ENCODE data around the gene CIART. TPM values are rescaled to one million over a fixed set of nuclear protein-coding genes. Genes with fewer than 3 reads are reported as not detected.

Gene CIART
- total RNA-seq, 6 donors from 2014 or later, result 2.7 to 14.7 (median 7.5) TPM

DNA sequence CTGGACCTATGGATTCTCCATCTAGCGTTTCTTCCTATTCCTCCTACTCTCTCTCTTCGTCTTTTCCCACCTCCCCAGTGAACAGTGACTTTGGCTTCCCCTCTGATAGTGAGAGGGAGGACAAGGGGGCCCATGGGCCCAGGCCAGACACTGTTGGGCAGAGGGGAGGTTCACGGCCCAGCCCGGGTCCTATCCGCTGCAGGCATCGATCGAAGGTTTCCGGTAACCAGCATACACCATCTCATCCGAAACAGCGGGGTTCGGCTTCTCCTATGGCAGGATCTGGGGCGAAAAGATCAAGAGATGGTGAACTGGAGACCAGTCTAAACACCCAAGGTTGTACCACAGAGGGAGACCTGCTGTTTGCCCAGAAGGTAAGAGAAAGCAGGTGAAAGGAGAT lies 906 bp downstream of the CIART start:
- no peak for TF ChIP-seq POLR2AphosphoS5 (IDR thresholded peaks at IDR 0.05)
- no peak for TF ChIP-seq POLR2A (IDR thresholded peaks at IDR 0.05)
- TF ChIP-seq, protein P1, sequence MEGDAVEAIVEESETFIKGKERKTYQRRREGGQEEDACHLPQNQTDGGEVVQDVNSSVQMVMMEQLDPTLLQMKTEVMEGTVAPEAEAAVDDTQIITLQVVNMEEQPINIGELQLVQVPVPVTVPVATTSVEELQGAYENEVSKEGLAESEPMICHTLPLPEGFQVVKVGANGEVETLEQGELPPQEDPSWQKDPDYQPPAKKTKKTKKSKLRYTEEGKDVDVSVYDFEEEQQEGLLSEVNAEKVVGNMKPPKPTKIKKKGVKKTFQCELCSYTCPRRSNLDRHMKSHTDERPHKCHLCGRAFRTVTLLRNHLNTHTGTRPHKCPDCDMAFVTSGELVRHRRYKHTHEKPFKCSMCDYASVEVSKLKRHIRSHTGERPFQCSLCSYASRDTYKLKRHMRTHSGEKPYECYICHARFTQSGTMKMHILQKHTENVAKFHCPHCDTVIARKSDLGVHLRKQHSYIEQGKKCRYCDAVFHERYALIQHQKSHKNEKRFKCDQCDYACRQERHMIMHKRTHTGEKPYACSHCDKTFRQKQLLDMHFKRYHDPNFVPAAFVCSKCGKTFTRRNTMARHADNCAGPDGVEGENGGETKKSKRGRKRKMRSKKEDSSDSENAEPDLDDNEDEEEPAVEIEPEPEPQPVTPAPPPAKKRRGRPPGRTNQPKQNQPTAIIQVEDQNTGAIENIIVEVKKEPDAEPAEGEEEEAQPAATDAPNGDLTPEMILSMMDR (IDR thresholded peaks at IDR 0.05), result no peak
- TF ChIP-seq EP300 (IDR thresholded peaks at IDR 0.05), result no peak
- DNase-seq (no peak), ATAC-seq (ENCODE audit: low FRiP score in 2 of 2) (no peak)
- no peaks in the 10 kb centered on the region for H3K9me3 ChIP-seq
- H3K4me1 ChIP-seq, result peaks cover 9 to 32% (median 27%) of the 10 kb centered on the region in 4 donors
- H3K27ac ChIP-seq, result peak overlapping the region in 1 of 4 donors; percentile 86
- H3K27me3 ChIP-seq, result no peaks in the 10 kb centered on the region
- peaks cover 0 to 14% (median 2%) of the 10 kb centered on the region in 4 donors for H3K36me3 ChIP-seq
- H3K4me3 ChIP-seq, result peak overlapping the region in 2 of 4 donors; percentile 39 to 54
- 89 to 93% methylated on average over 12 of the region's 12 CpGs for WGBS, 2 donors

DNA sequence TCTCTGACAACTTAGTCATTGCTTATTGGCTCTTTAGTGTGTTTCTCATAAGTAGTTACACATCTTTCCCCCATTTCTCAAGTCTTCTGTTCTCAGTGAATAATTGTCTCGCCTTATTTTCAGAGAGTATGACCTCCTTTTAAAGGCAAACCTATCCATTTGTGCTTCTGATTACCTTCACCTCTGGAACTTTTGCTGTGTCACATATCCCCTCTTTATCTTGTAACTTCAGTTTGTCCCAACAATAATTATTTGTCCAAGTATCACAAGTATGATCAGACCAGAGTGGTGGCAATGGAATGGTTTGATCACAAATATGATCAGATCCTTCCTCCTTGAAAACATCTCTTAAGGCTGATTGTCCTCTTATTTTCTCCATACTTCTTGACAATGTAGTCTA lies 6.0 kb downstream of the CIART start:
- TF ChIP-seq EP300 (IDR thresholded peaks at IDR 0.05), result no peak
- TF ChIP-seq POLR2AphosphoS5 (IDR thresholded peaks at IDR 0.05), result no peak
- TF ChIP-seq, protein P1 (IDR thresholded peaks at IDR 0.05), result no peak
- no peak for TF ChIP-seq POLR2A (IDR thresholded peaks at IDR 0.05)
- ATAC-seq (ENCODE audit: low FRiP score in 2 of 2) (no peak), DNase-seq (no peak)
- H3K27ac ChIP-seq, result no peak overlapping the region
- H3K9me3 ChIP-seq, result no peaks in the 10 kb centered on the region
- H3K27me3 ChIP-seq, result no peaks in the 10 kb centered on the region
- 95 to 100% methylated on average over 1 of the region's 1 CpG for WGBS, 2 donors
- no peak overlapping the region for H3K4me3 ChIP-seq
- H3K36me3 ChIP-seq, result peaks cover 0 to 14% (median 2%) of the 10 kb centered on the region in 4 donors
- H3K4me1 ChIP-seq, result peaks cover 0 to 7% (median 3%) of the 10 kb centered on the region in 4 donors

DNA sequence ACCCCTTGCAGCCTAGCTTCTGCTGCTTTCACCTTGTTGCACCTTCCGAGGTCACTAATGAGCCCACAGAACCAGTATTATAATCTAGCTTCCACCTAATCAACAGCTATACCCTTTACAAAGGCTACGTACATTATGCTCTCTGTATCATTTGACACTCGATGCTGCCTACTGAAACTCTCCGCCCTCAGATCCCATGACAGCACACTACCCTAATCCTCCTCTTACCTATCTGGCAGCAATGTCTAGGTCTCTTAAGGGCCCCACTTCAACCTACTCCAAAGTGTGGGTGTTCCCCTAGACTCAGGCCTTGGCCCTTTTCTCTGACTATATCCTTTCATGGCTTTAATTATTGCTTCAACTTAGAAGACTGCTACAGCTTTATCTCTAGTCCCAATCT lies 6.5 kb downstream of the CIART start:
- peaks cover 0 to 7% (median 3%) of the 10 kb centered on the region in 4 donors for H3K4me1 ChIP-seq
- H3K9me3 ChIP-seq, result no peaks in the 10 kb centered on the region
- WGBS, 2 donors, result 83 to 88% methylated on average over 4 of the region's 4 CpGs
- H3K4me3 ChIP-seq, result no peak overlapping the region
- no peak for TF ChIP-seq POLR2A (IDR thresholded peaks at IDR 0.05)
- no peak for TF ChIP-seq EP300 (IDR thresholded peaks at IDR 0.05)
- TF ChIP-seq POLR2AphosphoS5 (IDR thresholded peaks at IDR 0.05), result no peak
- TF ChIP-seq, protein P1 (IDR thresholded peaks at IDR 0.05), result no peak
- H3K27ac ChIP-seq, result no peak overlapping the region
- no peaks in the 10 kb centered on the region for H3K27me3 ChIP-seq
- no peak for DNase-seq
- peaks cover 0 to 14% (median 2%) of the 10 kb centered on the region in 4 donors for H3K36me3 ChIP-seq
- no peak for ATAC-seq (ENCODE audit: low FRiP score in 2 of 2)

DNA sequence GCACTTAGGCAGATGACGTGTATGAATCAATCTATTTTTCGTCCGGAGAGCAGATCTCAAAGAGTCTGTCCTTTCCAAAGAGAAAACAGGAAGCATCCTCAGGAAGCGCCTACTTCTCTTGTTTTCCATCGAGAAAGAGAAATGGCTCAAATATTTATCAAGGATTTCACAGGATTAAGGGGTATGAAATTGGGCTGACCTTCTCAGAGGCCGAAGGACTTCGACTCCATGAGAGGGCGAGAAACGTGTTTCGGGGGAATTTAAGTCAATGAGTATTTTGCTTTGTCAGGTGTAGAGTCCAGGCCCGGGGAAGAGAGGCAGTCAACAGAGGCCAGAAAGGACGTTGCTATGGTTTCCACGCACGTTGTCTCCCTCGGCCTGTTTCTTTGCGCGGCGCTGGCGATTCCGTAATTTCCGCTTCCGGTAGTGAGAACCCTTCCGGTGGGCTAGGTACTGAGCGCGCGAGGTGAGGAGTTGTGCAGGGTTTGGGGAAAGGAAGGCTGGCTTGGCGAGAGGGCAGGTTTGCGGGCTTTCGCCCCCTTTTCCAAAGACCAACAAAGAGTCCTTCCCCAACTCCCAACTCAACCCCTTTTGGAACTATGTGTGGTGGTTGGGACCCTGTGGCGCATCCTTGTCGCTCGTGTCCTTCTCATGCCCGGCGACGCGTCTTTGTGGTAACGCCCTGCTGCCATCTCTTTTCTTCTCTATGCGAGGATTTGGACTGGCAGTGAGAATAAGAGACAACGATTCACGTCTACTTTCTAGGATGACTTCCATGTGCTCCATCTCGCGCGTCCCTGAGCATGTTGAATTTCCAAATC lies 11.3 kb downstream of the CIART start, which contains the start of gene MRPS21:
MRPS21 (plus strand) TSS at position 429 of the 821 bp plus-strand sequence. CDS start 506 bp downstream, outside the sequence.
- no peaks in the 10 kb centered on the region for H3K9me3 ChIP-seq
- no peaks in the 10 kb centered on the region for H3K27me3 ChIP-seq
- ATAC-seq (ENCODE audit: low FRiP score in 2 of 2) (peak; percentile 97 to 99), DNase-seq (peak; percentile 44 to 89)
- H3K36me3 ChIP-seq, result peaks cover 0 to 24% (median 10%) of the 10 kb centered on the region in 4 donors
- H3K4me3 ChIP-seq, result peak within 1 kb of the TSS; percentile 46 to 86 (median 70)
- peak within 1 kb of the TSS; percentile 73 to 86 (median 82) for H3K27ac ChIP-seq
- 6 to 7% methylated on average over 39 to 43 of the region's 43 CpGs for WGBS, 2 donors
- peak; percentile 87 to 92 for TF ChIP-seq POLR2AphosphoS5 (IDR thresholded peaks at IDR 0.05)
- TF ChIP-seq POLR2A (IDR thresholded peaks at IDR 0.05), result peak; percentile 24 to 88 (median 67)
- no peak for TF ChIP-seq EP300 (IDR thresholded peaks at IDR 0.05)
- TF ChIP-seq, protein P1 (IDR thresholded peaks at IDR 0.05), result no peak
- peaks cover 7 to 17% (median 11%) of the 10 kb centered on the region in 4 donors for H3K4me1 ChIP-seq

All from upper lobe of left lung (tissue), 6 donors.